ENCODE measurements around the gene DBH.

Gene DBH

GRCh38 chr9:133604856-133605255 lies 31.3 kb upstream of the DBH start:
- DNase-seq (ENCODE audit: low spot score) = no peak

GRCh38 chr9:133605446-133605845 lies 30.7 kb upstream of the DBH start:
- no peak for DNase-seq (ENCODE audit: low spot score)

- no peak for DNase-seq (ENCODE audit: low spot score)
Measured at GRCh38 chr9:133605856-133606707, 30.1 kb upstream of the DBH start.

- DNase-seq (ENCODE audit: low spot score) = no peak
Measured at GRCh38 chr9:133606708-133607025, 29.5 kb upstream of the DBH start.

- DNase-seq (ENCODE audit: low spot score) = no peak
Measured at GRCh38 chr9:133607381-133607780, 28.8 kb upstream of the DBH start.

- no peak for DNase-seq (ENCODE audit: low spot score)
Measured at GRCh38 chr9:133607976-133608375, 28.2 kb upstream of the DBH start.

GRCh38 chr9:133608382-133608781 lies 27.8 kb upstream of the DBH start:
- no peak for DNase-seq (ENCODE audit: low spot score)

- DNase-seq (ENCODE audit: low spot score) = no peak
Measured at GRCh38 chr9:133608889-133609288, 27.3 kb upstream of the DBH start.

- DNase-seq (ENCODE audit: low spot score) = no peak
Measured at GRCh38 chr9:133609311-133610098, 26.7 kb upstream of the DBH start, which contains the start of gene FAM163B. Gene FAM163B (minus strand): TSS chr9:133609389. CDS start chr9:133580223, 29,166 bp downstream.

GRCh38 chr9:133610845-133611244 lies 25.3 kb upstream of the DBH start:
- no peak for DNase-seq (ENCODE audit: low spot score)

GRCh38 chr9:133612051-133612450 lies 24.1 kb upstream of the DBH start:
- DNase-seq (ENCODE audit: low spot score) = no peak

- DNase-seq (ENCODE audit: low spot score) = no peak
Measured at GRCh38 chr9:133612816-133613215, 23.3 kb upstream of the DBH start.

GRCh38 chr9:133613432-133613831 lies 22.7 kb upstream of the DBH start:
- DNase-seq (ENCODE audit: low spot score) = no peak

- DNase-seq (ENCODE audit: low spot score) = no peak
Measured at GRCh38 chr9:133614056-133614455, 22.1 kb upstream of the DBH start.

GRCh38 chr9:133614678-133615077 lies 21.5 kb upstream of the DBH start:
- no peak for DNase-seq (ENCODE audit: low spot score)

- DNase-seq (ENCODE audit: low spot score) = no peak
Measured at GRCh38 chr9:133615186-133615585, 21.0 kb upstream of the DBH start.

GRCh38 chr9:133615606-133616188 lies 20.5 kb upstream of the DBH start:
- DNase-seq (ENCODE audit: low spot score) = no peak

GRCh38 chr9:133616643-133617405 lies 19.3 kb upstream of the DBH start:
- DNase-seq (ENCODE audit: low spot score) = no peak

GRCh38 chr9:133618726-133619125 lies 17.4 kb upstream of the DBH start:
- no peak for DNase-seq (ENCODE audit: low spot score)

GRCh38 chr9:133619791-133620190 lies 16.4 kb upstream of the DBH start:
- no peak for DNase-seq (ENCODE audit: low spot score)

GRCh38 chr9:133621725-133622267 lies 14.4 kb upstream of the DBH start:
- no peak for DNase-seq (ENCODE audit: low spot score)

GRCh38 chr9:133622555-133622954 lies 13.6 kb upstream of the DBH start:
- DNase-seq (ENCODE audit: low spot score) = no peak

Data from LoVo (cell line).